ENCODE data around the gene GPR107.

GRCh38 chr9:130177898-130178805 lies 124.4 kb downstream of the GPR107 start:
- TF ChIP-seq CTCF (IDR thresholded peaks at IDR 0.05) (no peak), POLR2A (IDR thresholded peaks at IDR 0.05) (no peak)

Measured in esophagus squamous epithelium (tissue), 4 donors.